GM18526 (cell line): ENCODE data around the gene SRGAP1.

Experiments
- POLR2A ChIP-seq: IDR thresholded peaks from 3 replicates; pipeline ENCODE4 v1.6.1; 2011; ENCODE audit not compliant: insufficient read length; ENCODE audit errors: extremely low read depth

Gene SRGAP1

GRCh38 chr12:64193931-64194330, 349.4 kb downstream of the SRGAP1 start:
- no peak for TF ChIP-seq POLR2A

GRCh38 chr12:64194333-64195149, 350.0 kb downstream of the SRGAP1 start:
- no peak for TF ChIP-seq POLR2A

GRCh38 chr12:64203036-64203435, 358.5 kb downstream of the SRGAP1 start:
- TF ChIP-seq POLR2A, result no peak

- TF ChIP-seq POLR2A, result no peak
Observed at GRCh38 chr12:64203775-64204174, 359.3 kb downstream of the SRGAP1 start.

GRCh38 chr12:64205542-64205941, 361.0 kb downstream of the SRGAP1 start:
- no peak for TF ChIP-seq POLR2A

- TF ChIP-seq POLR2A, result no peak
Observed at GRCh38 chr12:64207453-64207852, 363.0 kb downstream of the SRGAP1 start.
